BLaER1 treated with 17β-estradiol and CSF1 and Interleukin-3, amounts not matched to agents 10 nM and 100 nM (cell line): Measurements from ENCODE around the gene ABHD12B.

Source experiments
- H3K27ac ChIP-seq, 11 experiments: shearing (Covaris generic); formaldehyde crosslinking; 2 replicates each; pipeline ENCODE4 v1.8.1; 2022
- H3K27me3 ChIP-seq, 11 experiments: shearing (Covaris generic); formaldehyde crosslinking; 2 replicates each; pipeline ENCODE4 v1.8.1; 2022
- H3K36me3 ChIP-seq, 11 experiments: shearing (Covaris generic); formaldehyde crosslinking; 2 replicates each; pipeline ENCODE4 v1.8.1; 2022
- H3K4me1 ChIP-seq, 10 experiments: shearing (Covaris generic); formaldehyde crosslinking; 2 replicates each; pipeline ENCODE4 v1.8.1; 2022
- H3K4me2 ChIP-seq, 11 experiments: shearing (Covaris generic); formaldehyde crosslinking; 2 replicates each; pipeline ENCODE4 v1.8.1; 2022
- H3K4me3 ChIP-seq, 10 experiments: shearing (Covaris generic); formaldehyde crosslinking; 2 replicates each; pipeline ENCODE4 v1.8.1; 2022
- H3K9ac ChIP-seq, 11 experiments: shearing (Covaris generic); formaldehyde crosslinking; 2 replicates each; pipeline ENCODE4 v1.8.1; 2022
- H3K9me3 ChIP-seq, 11 experiments: shearing (Covaris generic); formaldehyde crosslinking; replicated peaks in 1 of 11; 2 replicates each; pipeline ENCODE4 v1.8.1; 2022
- H4K20me1 ChIP-seq, 11 experiments: shearing (Covaris generic); formaldehyde crosslinking; 2 replicates each; pipeline ENCODE4 v1.8.1; 2022
- Cebpa-rat ChIP-seq, 11 experiments: shearing (Covaris generic); IDR thresholded peaks; 2 replicates each; pipeline ENCODE4 v1.8.1; 2022

Gene ABHD12B

DNA sequence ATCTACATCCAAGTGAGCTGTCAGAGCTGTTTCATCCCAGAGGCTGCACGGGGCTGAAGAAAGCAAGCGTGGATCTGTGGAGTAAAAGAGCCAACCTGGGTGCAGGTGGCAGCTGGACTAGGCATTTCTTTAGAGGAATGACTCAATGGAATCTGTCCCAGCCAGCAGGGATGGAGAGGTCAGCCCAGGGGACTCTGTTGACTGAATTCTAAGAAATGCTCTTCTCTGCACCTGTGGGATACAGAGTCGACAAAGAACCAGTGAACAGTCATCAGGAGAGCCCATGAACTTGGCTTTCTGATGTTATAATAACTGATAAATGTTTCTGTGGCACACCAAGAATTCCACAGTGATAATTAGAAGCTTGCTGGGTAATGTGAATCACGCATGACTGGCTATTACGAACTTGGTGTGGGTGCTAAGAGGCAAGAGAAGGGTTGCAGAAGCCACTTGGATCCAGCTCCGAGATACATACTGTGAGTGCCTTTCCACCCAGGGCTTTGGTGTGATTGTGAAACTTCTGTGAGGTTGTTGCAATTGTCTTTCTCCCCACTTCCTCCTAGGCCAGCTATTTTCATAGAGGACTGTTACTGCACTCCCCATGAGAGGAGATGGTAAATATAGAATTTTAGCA is 56.3 kb downstream of the ABHD12B start:
- peak overlapping the region; percentile 76 to 94 (median 88) for H3K27ac ChIP-seq
- H3K4me3 ChIP-seq: peak overlapping the region in 3 of 10 experiments; percentile 7 to 26 (median 16); a peak in 3 of 20 replicates
- H3K9me3 ChIP-seq: peaks cover 0 to 25% (median 0%) of the 10 kb centered on the region in 11 experiments; a peak in 5 of 22 replicates

DNA sequence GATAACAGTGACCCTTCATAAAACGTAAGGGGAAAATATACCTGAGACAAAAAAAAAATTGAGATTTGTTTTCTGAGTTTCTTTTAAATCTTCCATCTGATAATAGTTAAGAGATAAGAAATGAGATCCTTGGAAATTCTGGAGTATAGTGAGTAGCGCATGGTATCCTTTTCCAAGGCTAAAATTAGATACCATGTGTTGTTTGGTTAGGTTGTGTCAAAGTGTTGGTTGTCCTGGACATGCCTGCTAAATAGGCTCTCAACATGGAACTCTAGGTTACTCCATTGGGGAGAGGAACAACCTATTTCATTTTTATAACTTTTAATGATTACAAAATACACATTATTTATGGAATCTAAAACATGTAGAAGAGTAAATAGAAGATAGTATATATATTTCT is 57.7 kb downstream of the ABHD12B start:
- TF ChIP-seq Cebpa-rat (IDR thresholded peaks at IDR 0.05): no peak
- Histone ChIP-seq H3K36me3 (peaks cover 0 to 88% (median 0%) of the 10 kb centered on the region in 11 experiments; a peak in 8 of 22 replicates), H3K9me3 (peaks cover 0 to 25% (median 0%) of the 10 kb centered on the region in 11 experiments; a peak in 5 of 22 replicates), H3K9ac (peak overlapping the region in 3 of 11 experiments; percentile 75 to 79 (median 78); a peak in 4 of 22 replicates), H3K4me1 (peaks cover 22 to 98% (median 70%) of the 10 kb centered on the region in 10 experiments), H4K20me1 (no peaks in the 10 kb centered on the region), H3K4me2 (peak overlapping the region in 8 of 11 experiments; percentile 76 to 94 (median 80); a peak in 11 of 22 replicates), H3K27ac (peak overlapping the region; percentile 76 to 94 (median 88); a peak in 21 of 22 replicates), H3K27me3 (no peaks in the 10 kb centered on the region), H3K4me3 (peak overlapping the region in 1 of 10 experiments; percentile 2; a peak in 1 of 20 replicates)

More for the DNA sequence above, 56.3 kb downstream of the ABHD12B start:
- TF ChIP-seq Cebpa-rat (IDR thresholded peaks at IDR 0.05): peak; percentile 91 to 99 (median 98)
- H3K9ac ChIP-seq: peak overlapping the region; percentile 55 to 80 (median 73); a peak in 20 of 22 replicates
- peak overlapping the region; percentile 48 to 94 (median 78) for H3K4me2 ChIP-seq
- no peaks in the 10 kb centered on the region for H3K27me3 ChIP-seq
- H3K36me3 ChIP-seq: peaks cover 0 to 88% (median 0%) of the 10 kb centered on the region in 11 experiments; a peak in 8 of 22 replicates
- no peaks in the 10 kb centered on the region for H4K20me1 ChIP-seq
- H3K4me1 ChIP-seq: peaks cover 22 to 88% (median 69%) of the 10 kb centered on the region in 10 experiments

DNA sequence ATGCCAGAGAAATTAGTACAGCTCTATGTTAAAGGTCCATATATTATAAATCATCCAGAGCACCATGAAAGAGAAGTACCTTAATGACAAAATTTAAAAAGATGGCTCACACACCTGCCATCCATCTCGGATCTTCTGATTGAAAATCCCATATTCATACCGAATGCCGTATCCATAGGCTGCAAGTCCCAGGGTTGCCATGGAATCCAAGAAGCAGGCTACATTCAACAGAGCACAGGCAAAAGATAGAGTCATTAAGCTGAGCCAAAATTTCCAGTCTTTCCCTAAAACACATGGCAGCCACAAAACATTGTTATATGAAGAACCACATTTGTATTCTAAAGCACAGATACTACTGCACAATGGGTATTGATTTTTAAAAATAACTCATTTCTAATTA is 59.7 kb downstream of the ABHD12B start:
- peak overlapping the region in 5 of 11 experiments; percentile 25 to 93 (median 89); a peak in 6 of 22 replicates for H3K27ac ChIP-seq
- no peak for TF ChIP-seq Cebpa-rat (IDR thresholded peaks at IDR 0.05)
- no peak overlapping the region for H3K9ac ChIP-seq
- H3K4me2 ChIP-seq: peak overlapping the region in 5 of 11 experiments; percentile 2 to 94 (median 84); a peak in 8 of 22 replicates
- no peaks in the 10 kb centered on the region for H3K27me3 ChIP-seq
- H3K9me3 ChIP-seq: peaks cover 0 to 25% (median 0%) of the 10 kb centered on the region in 11 experiments; a peak in 5 of 22 replicates
- H3K4me3 ChIP-seq: no peak overlapping the region
- peaks cover 0 to under 1% (median 0%) of the 10 kb centered on the region in 11 experiments; a peak in 1 of 22 replicates for H4K20me1 ChIP-seq
- H3K4me1 ChIP-seq: peaks cover 21 to 100% (median 62%) of the 10 kb centered on the region in 10 experiments
- H3K36me3 ChIP-seq: peaks cover 0 to 92% (median 0%) of the 10 kb centered on the region in 11 experiments; a peak in 9 of 22 replicates

DNA sequence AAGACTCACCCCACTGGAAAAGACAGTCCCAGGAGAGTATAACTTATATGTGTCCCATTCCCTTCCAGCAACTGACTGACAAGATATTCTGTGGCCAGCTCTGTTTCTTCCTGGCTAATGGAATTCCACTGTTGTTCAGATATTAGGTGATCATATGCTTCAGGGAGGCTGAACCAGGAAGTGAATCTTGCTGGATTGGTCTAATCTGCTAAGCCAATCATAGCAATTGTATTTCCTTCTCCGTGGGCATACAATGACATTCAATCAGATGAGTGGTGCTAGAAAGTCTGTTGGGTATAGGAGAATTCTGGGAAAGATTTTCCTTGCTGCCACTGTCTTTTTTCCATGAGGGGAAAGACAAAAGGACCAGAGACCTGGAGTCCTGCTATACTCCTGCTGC is 60.3 kb downstream of the ABHD12B start:
- no peak for TF ChIP-seq Cebpa-rat (IDR thresholded peaks at IDR 0.05)
- Histone ChIP-seq H3K9ac (peak overlapping the region in 3 of 11 experiments; percentile 16 to 42 (median 18); a peak in 3 of 22 replicates), H3K27ac (peak overlapping the region in 7 of 11 experiments; percentile 16 to 93 (median 47); a peak in 10 of 22 replicates), H3K4me2 (peak overlapping the region in 7 of 11 experiments; percentile 2 to 94 (median 76); a peak in 11 of 22 replicates), H3K36me3 (peaks cover 0 to 96% (median 0%) of the 10 kb centered on the region in 11 experiments; a peak in 9 of 22 replicates), H3K9me3 (peaks cover 0 to 24% (median 0%) of the 10 kb centered on the region in 11 experiments; a peak in 5 of 22 replicates), H3K4me1 (peaks cover 15 to 100% (median 62%) of the 10 kb centered on the region in 10 experiments), H3K27me3 (no peaks in the 10 kb centered on the region), H3K4me3 (no peak overlapping the region), H4K20me1 (peaks cover 0 to 3% (median 0%) of the 10 kb centered on the region in 11 experiments; a peak in 1 of 22 replicates)

DNA sequence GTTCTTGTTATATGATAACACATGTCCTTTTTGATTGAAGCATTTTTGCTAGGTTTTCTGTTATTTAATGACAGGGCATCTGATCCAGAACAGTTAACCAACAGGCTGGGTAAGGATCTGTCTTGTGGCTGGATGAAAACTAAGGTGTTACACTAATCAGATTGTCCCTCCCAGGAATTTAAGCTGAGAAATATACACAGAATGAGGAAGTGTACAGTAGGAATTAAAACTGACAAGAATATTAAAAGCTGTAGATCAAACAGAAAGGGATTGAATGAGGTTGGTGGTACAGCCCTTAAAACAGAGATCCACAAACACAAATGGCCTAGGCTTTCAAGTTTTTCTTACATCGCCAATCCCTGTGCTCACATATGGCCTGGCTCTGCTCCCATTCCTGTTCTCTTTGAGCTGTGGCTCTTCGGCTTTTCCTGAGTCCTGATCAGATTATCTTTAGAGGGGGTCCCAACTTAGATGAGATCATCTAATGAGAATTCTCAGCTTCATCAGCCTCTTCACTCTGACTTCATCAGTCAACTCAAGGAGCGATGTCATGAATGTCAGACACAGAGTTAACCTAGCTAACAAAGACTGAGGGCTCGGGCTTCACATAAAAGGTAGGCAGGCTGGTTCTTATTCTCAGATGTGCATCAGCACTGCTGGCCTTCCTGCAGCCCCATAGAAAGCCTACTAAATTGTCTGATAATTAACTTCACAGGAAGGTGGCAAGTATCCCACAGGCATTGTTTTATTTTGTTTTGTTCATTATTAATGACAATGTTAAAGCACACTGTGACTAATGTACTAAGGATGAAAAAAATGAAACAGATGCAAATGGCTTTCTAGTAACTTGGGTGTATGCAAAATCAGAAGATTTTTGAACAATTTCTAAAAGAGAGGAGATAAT is 61.0 kb downstream of the ABHD12B start:
- TF ChIP-seq Cebpa-rat (IDR thresholded peaks at IDR 0.05): no peak
- Histone ChIP-seq H3K4me3 (no peak overlapping the region), H3K27ac (peak overlapping the region in 7 of 11 experiments; percentile 16 to 93 (median 47); a peak in 13 of 22 replicates), H3K9ac (peak overlapping the region in 4 of 11 experiments; percentile 16 to 42 (median 23); a peak in 4 of 22 replicates), H3K4me1 (peaks cover 9 to 100% (median 62%) of the 10 kb centered on the region in 10 experiments), H3K4me2 (peak overlapping the region in 7 of 11 experiments; percentile 11 to 94 (median 76); a peak in 11 of 22 replicates), H3K9me3 (peaks cover 0 to 18% (median 0%) of the 10 kb centered on the region in 11 experiments; a peak in 5 of 22 replicates), H3K36me3 (peaks cover 0 to 92% (median 0%) of the 10 kb centered on the region in 11 experiments; a peak in 9 of 22 replicates), H4K20me1 (peaks cover 0 to 6% (median 0%) of the 10 kb centered on the region in 11 experiments; a peak in 2 of 22 replicates), H3K27me3 (no peaks in the 10 kb centered on the region)

DNA sequence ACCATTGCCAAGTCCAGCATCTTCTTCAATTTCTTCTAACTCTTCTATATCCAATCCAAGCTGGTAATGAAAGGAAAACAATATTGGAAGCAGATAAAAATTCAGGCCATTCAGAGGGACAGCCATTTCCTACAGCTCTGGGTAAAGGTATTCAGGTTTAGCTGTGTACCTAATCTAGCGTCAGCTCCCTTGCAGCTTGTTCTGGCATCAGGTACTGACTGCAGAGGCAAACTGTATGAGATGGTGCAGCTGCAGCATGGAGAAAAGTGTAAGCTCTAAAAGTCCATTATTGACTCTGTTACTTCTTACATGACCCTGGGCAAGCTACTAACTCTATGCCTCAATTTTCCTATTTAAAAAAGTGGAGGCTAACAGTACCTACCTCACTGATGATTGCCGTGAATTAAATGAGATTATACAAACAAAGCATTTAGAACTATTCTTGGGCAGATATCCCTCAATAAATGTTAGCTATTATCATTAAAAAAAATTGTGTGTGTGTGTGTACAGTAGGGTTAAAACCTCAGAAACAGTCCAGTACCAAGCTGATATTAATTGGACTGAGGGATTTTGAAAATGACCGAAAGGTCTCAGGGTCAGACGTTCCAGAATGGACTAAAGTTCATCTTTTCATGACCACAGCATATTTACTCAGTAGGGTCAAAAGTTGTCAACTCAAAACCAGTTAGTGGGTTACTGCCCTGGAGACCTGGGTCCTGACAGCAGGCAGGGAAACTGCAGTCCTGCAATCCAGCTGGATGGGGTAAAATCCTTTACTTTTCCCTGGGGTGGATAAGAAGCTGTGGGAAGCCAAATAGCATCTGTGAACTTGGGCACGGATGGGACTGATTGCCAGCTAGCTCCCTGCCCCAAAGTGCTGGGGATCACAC is 63.5 kb downstream of the ABHD12B start:
- no peak for TF ChIP-seq Cebpa-rat (IDR thresholded peaks at IDR 0.05)
- H3K9me3 ChIP-seq: peaks cover 0 to 6% (median 0%) of the 10 kb centered on the region in 11 experiments; a peak in 1 of 22 replicates
- H3K36me3 ChIP-seq: peaks cover 0 to 95% (median 0%) of the 10 kb centered on the region in 11 experiments; a peak in 9 of 22 replicates
- peak overlapping the region in 5 of 11 experiments; percentile 65 to 80 (median 79); a peak in 4 of 22 replicates for H3K27ac ChIP-seq
- H3K9ac ChIP-seq: no peak overlapping the region
- peak overlapping the region in 1 of 10 experiments; percentile 4; a peak in 1 of 20 replicates for H3K4me3 ChIP-seq
- H3K27me3 ChIP-seq: no peaks in the 10 kb centered on the region
- H3K4me1 ChIP-seq: peaks cover 0 to 100% (median 41%) of the 10 kb centered on the region in 10 experiments; a peak in 13 of 20 replicates
- H3K4me2 ChIP-seq: peak overlapping the region in 5 of 11 experiments; percentile 69 to 94 (median 82); a peak in 8 of 22 replicates
- peaks cover 0 to 21% (median 0%) of the 10 kb centered on the region in 11 experiments; a peak in 2 of 22 replicates for H4K20me1 ChIP-seq

DNA sequence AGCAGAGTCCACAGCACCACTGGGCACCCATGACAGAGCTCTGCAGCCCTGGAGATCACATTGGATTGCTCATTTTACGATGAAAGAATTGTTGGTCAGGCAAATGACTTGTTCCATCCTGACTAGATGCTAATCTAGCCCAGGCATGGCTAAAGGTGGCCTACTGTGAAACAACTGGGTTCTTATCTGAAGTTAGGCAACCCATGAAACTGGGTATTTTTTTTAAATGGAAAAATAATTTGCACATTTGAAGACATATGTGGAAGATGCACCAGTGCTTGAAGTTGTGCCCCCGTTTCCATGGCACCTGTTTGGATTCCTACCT is 64.1 kb downstream of the ABHD12B start:
- H3K4me2 ChIP-seq: peak overlapping the region in 5 of 11 experiments; percentile 69 to 94 (median 82); a peak in 8 of 22 replicates
- no peak overlapping the region for H3K9ac ChIP-seq
- peaks cover 0 to 95% (median 0%) of the 10 kb centered on the region in 11 experiments; a peak in 9 of 22 replicates for H3K36me3 ChIP-seq
- H4K20me1 ChIP-seq: peaks cover 0 to 27% (median 0%) of the 10 kb centered on the region in 11 experiments; a peak in 3 of 22 replicates
- TF ChIP-seq Cebpa-rat (IDR thresholded peaks at IDR 0.05): no peak
- H3K27ac ChIP-seq: peak overlapping the region in 5 of 11 experiments; percentile 65 to 80 (median 79); a peak in 8 of 22 replicates
- peaks cover 0 to 4% (median under 1%) of the 10 kb centered on the region in 11 experiments; a peak in 9 of 22 replicates for H3K27me3 ChIP-seq
- peaks cover 0 to 100% (median 36%) of the 10 kb centered on the region in 10 experiments; a peak in 13 of 20 replicates for H3K4me1 ChIP-seq
- H3K9me3 ChIP-seq: peaks cover 0 to 6% (median 0%) of the 10 kb centered on the region in 11 experiments; a peak in 1 of 22 replicates
- H3K4me3 ChIP-seq: 0 out of 20 replicates have a peak overlapping the region, but pooled peaks of 1 of the 10 experiments have one; percentile 11
